ENCODE data around the gene SPP2.

SPP2 gene

DNA sequence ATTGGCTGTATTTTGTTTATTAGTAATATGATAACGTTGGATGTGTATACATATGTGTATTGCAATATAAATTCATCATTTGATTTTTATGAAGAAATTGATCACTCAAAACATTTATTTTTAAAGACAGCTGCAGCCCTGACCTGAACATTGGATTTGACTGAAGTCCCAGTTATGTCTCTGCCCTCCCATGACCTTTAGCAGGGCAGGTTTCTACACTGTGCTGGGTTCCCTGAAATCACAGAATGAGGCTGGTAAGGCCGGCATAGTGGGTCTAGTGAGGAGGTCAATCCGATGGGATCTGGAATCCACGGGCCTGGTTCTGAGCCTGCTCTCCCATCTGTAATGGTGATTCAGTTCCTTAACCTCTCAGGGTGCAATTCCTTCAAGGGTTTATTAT lies 22.0 kb downstream of the SPP2 start:
- Histone ChIP-seq H3K27me3 (ENCODE audit: insufficient read depth, poor library complexity, severe bottlenecking) (no peaks in the 10 kb centered on the region), H3K4me3 (replicated peaks; ENCODE audit: insufficient read depth, low read length) (no peak overlapping the region), H3K27ac (replicated peaks) (peak overlapping the region; percentile 57)
- no peak for DNase-seq (ENCODE audit: low read depth in 1 of 2, low spot score in 1 of 2)
- TF ChIP-seq SPI1 (IDR thresholded peaks at IDR 0.05; ENCODE audit: borderline replicate concordance, low read depth) = no peak
- no peak for TF ChIP-seq POLR2AphosphoS5 (IDR thresholded peaks at IDR 0.05; ENCODE audit: low read depth)
- TF ChIP-seq GABPA (IDR thresholded peaks at IDR 0.05; ENCODE audit: low read depth) = no peak
- no peak for TF ChIP-seq CTCF (IDR thresholded peaks at IDR 0.05; ENCODE audit: insufficient read depth, low read length)
- TF ChIP-seq REST (IDR thresholded peaks at IDR 0.05; ENCODE audit: insufficient replicate concordance, low read depth) = no peak

- TF ChIP-seq SPI1 (IDR thresholded peaks at IDR 0.05; ENCODE audit: borderline replicate concordance, low read depth) (no peak), REST (IDR thresholded peaks at IDR 0.05; ENCODE audit: insufficient replicate concordance, low read depth) (no peak), CTCF (IDR thresholded peaks at IDR 0.05; ENCODE audit: insufficient read depth, low read length) (no peak), GABPA (IDR thresholded peaks at IDR 0.05; ENCODE audit: low read depth) (no peak), POLR2AphosphoS5 (IDR thresholded peaks at IDR 0.05; ENCODE audit: low read depth) (no peak)
- H3K27ac ChIP-seq (replicated peaks) = no peak overlapping the region
- no peaks in the 10 kb centered on the region for H3K27me3 ChIP-seq (ENCODE audit: insufficient read depth, poor library complexity, severe bottlenecking)
- no peak for DNase-seq (ENCODE audit: low read depth in 1 of 2, low spot score in 1 of 2)
- H3K4me3 ChIP-seq (replicated peaks; ENCODE audit: insufficient read depth, low read length) = no peak overlapping the region
Observed at GRCh38 chr2:234074751-234075517, 24.4 kb downstream of the SPP2 start.

- TF ChIP-seq REST (IDR thresholded peaks at IDR 0.05; ENCODE audit: insufficient replicate concordance, low read depth) = no peak
- TF ChIP-seq SPI1 (IDR thresholded peaks at IDR 0.05; ENCODE audit: borderline replicate concordance, low read depth) = no peak
- TF ChIP-seq GABPA (IDR thresholded peaks at IDR 0.05; ENCODE audit: low read depth) = no peak
- TF ChIP-seq POLR2AphosphoS5 (IDR thresholded peaks at IDR 0.05; ENCODE audit: low read depth) = no peak
- no peak for TF ChIP-seq CTCF (IDR thresholded peaks at IDR 0.05; ENCODE audit: insufficient read depth, low read length)
- no peaks in the 10 kb centered on the region for H3K27me3 ChIP-seq (ENCODE audit: insufficient read depth, poor library complexity, severe bottlenecking)
- no peak overlapping the region for H3K4me3 ChIP-seq (replicated peaks; ENCODE audit: insufficient read depth, low read length)
- no peak for DNase-seq (ENCODE audit: low read depth in 1 of 2, low spot score in 1 of 2)
- no peak overlapping the region for H3K27ac ChIP-seq (replicated peaks)
Observed at GRCh38 chr2:234075518-234075915, 25.0 kb downstream of the SPP2 start.
